HG03432 (cell line): ENCODE results near the gene PCP4L1.
"Not testable (repeated sequence)": the region's sequence is repeated elsewhere in the genome, so short reads cannot be mapped to it uniquely, and the experiment has no call there.

Source experiments
- ATAC-seq: cut with Tn5 transposase; IDR thresholded peaks from one replicate; pipeline ENCODE4 v1.9.1; 2021; ENCODE audit warnings: mild to moderate bottlenecking, moderate library complexity; ENCODE audit not compliant: unreplicated experiment

Gene PCP4L1

GRCh38 chr1:161258439-161259344, at the start of gene PCP4L1:
Gene PCP4L1, plus strand, starts transcription at chr1:161258745. Its CDS starts 230 bp downstream, at chr1:161258975.
- no peak for ATAC-seq

GRCh38 chr1:161209790-161210409, 48.6 kb upstream of the PCP4L1 start:
- ATAC-seq = no peak

GRCh38 chr1:161214369-161214768, 44.2 kb upstream of the PCP4L1 start:
- ATAC-seq = no peak

- ATAC-seq = no peak
Measured at GRCh38 chr1:161215076-161215475, 43.5 kb upstream of the PCP4L1 start, which contains the start of gene FCER1G. Gene FCER1G, plus strand, starts transcription at chr1:161215295. Its CDS starts 27 bp downstream, at chr1:161215322.

GRCh38 chr1:161216945-161217712, 41.4 kb upstream of the PCP4L1 start:
- peak; percentile 89 for ATAC-seq

- no peak for ATAC-seq
Measured at GRCh38 chr1:161217831-161218230, 40.7 kb upstream of the PCP4L1 start.

- no peak for ATAC-seq
Measured at GRCh38 chr1:161218301-161219077, 40.1 kb upstream of the PCP4L1 start.

- ATAC-seq = no peak
Measured at GRCh38 chr1:161219078-161219892, 39.3 kb upstream of the PCP4L1 start.

- ATAC-seq = no peak
Measured at GRCh38 chr1:161220002-161220401, 38.5 kb upstream of the PCP4L1 start.

GRCh38 chr1:161222175-161223019, 36.1 kb upstream of the PCP4L1 start:
- no peak for ATAC-seq

- ATAC-seq = no peak
Measured at GRCh38 chr1:161223805-161224694, 34.5 kb upstream of the PCP4L1 start.

- not testable (repeated sequence) for ATAC-seq
Measured at GRCh38 chr1:161224695-161225087, 33.9 kb upstream of the PCP4L1 start.

- no peak for ATAC-seq
Measured at GRCh38 chr1:161225178-161225533, 33.4 kb upstream of the PCP4L1 start.

GRCh38 chr1:161225534-161226319, 32.8 kb upstream of the PCP4L1 start, which contains the start of gene TOMM40L:
Gene TOMM40L, plus strand, starts transcription at chr1:161226060. Its CDS starts 430 bp downstream, at chr1:161226490.
- ATAC-seq = peak; percentile 98

GRCh38 chr1:161226320-161226711, 32.2 kb upstream of the PCP4L1 start:
- ATAC-seq = no peak

GRCh38 chr1:161226759-161227158, 31.8 kb upstream of the PCP4L1 start:
- ATAC-seq = no peak
